Kidney (tissue), 14 donors: ENCODE measurements around the gene PRKD2. TPM values are rescaled to one million over a fixed set of nuclear protein-coding genes. Genes with fewer than 3 reads are reported as not detected.

Experiments used
- DNase-seq, 5 donors: peaks; one replicate each; pipeline ENCODE4 v3.0.0-alpha.2; 2013 to 2020
- FAIRE-seq: peaks from 2 replicates; lab custom pipeline; 2012; peaks lifted over from hg19 to GRCh38; lab: Jason Lieb, UNC
- H3K27ac ChIP-seq, 2 donors: one replicate each; pipeline ENCODE4 v1.7.0; 2013; ENCODE audit warnings: low read depth in 2 of 2, low read length in 2 of 2, inconsistent platforms in 1 of 2
- H3K27me3 ChIP-seq: one replicate; pipeline ENCODE4 v1.7.1; 2013; ENCODE audit warnings: low read length, inconsistent platforms; ENCODE audit not compliant: control insufficient read depth, insufficient read depth
- H3K36me3 ChIP-seq, 3 donors: one replicate each; pipeline versions ENCODE4 v1.7.0 to v1.7.1; 2013; ENCODE audit warnings: low read length in 3 of 3, control low read depth in 1 of 3, inconsistent platforms in 1 of 3; ENCODE audit not compliant: insufficient read depth in 3 of 3, control insufficient read depth in 2 of 3
- H3K4me1 ChIP-seq, 3 donors: one replicate each; pipeline versions ENCODE4 v1.7.0 to v1.7.1; 2013; ENCODE audit warnings: low read length in 3 of 3, inconsistent platforms in 1 of 3, low read depth in 1 of 3; ENCODE audit not compliant: control insufficient read depth in 2 of 3, insufficient read depth in 2 of 3
- H3K4me3 ChIP-seq, 3 donors: one replicate each; pipeline versions ENCODE4 v1.7.0 to v1.8.1; 2013; ENCODE audit warnings: low read length in 3 of 3, control low read depth in 1 of 3, inconsistent platforms in 1 of 3
- H3K9ac ChIP-seq, 3 donors: one replicate each; pipeline versions ENCODE4 v1.7.0 to v1.7.1; 2013; ENCODE audit warnings: low read length in 3 of 3, control low read depth in 1 of 3, inconsistent platforms in 1 of 3
- H3K9me3 ChIP-seq, 3 donors: one replicate each; pipeline versions ENCODE4 v1.7.0 to v1.7.1; 2013; ENCODE audit warnings: low read length in 3 of 3, control low read depth in 1 of 3, inconsistent platforms in 1 of 3; ENCODE audit not compliant: control insufficient read depth in 2 of 3, insufficient read depth in 1 of 3
- CTCF ChIP-seq: IDR thresholded peaks from 3 replicates; pipeline ENCODE4 v1.5.1; 2012; ENCODE audit warnings: mild to moderate bottlenecking, moderate library complexity, borderline replicate concordance; ENCODE audit not compliant: insufficient read depth; ENCODE audit errors: extremely low read depth
- intact Hi-C: fragments of 100-400 bp; cut with DNase I; formaldehyde crosslinking; loops from one replicate; pipeline ENCODE4 v1.11.1; 2022
- polyA plus RNA-seq: library from polyadenylated mRNA; stranded (reverse); fragments of 350-450 nt; fragmentation: Illumina TruSeq; extraction: RNeasy Lipid Tissue Mini Kit (QIAGEN cat#74804); gene quantifications from one replicate; pipeline ENCODE4 v1.2.3, GENCODE V29; 2014; ENCODE audit warnings: low read depth, low replicate concordance; ENCODE audit not compliant: insufficient read depth
- total RNA-seq: library from RNA; stranded (reverse); fragmentation: NEBNext Ultra II Directional; extraction: Animal tissue kit (Norgen Biotek cat#: 25700); gene quantifications from one replicate; pipeline ENCODE4 v1.2.1, GENCODE V29; 2021
- donor health status: control.
- donor health status: control.
- donor health status: control.
- donor health status: control.
- donor health status: control.
- donor health status: DM: yes; HTN: yes; CAD: no.
- donor health status: Normal renal cell carcinoma (clear cell type).

PRKD2 gene
- total and polyA plus RNA-seq, 2 donors from 2014 or later, result 26.7 to 69.8 TPM

GRCh38 chr19:46670813-46671212, 46.1 kb downstream of the PRKD2 start:
- Histone ChIP-seq H3K4me1 (no peaks in the 10 kb centered on the region), H3K9ac (no peak overlapping the region), H3K36me3 (peaks cover 0 to 5% (median 2%) of the 10 kb centered on the region in 3 donors), H3K27me3 (no peaks in the 10 kb centered on the region), H3K27ac (no peak overlapping the region), H3K9me3 (no peaks in the 10 kb centered on the region), H3K4me3 (no peak overlapping the region)
- no peak for DNase-seq
- no peak for FAIRE-seq
- no peak for TF ChIP-seq CTCF
- intact Hi-C loops, result no loop called here

GRCh38 chr19:46668662-46669061, 48.3 kb downstream of the PRKD2 start:
- FAIRE-seq, result no peak
- Histone ChIP-seq H3K9ac (no peak overlapping the region), H3K27me3 (no peaks in the 10 kb centered on the region), H3K4me3 (no peak overlapping the region), H3K27ac (no peak overlapping the region), H3K9me3 (no peaks in the 10 kb centered on the region), H3K4me1 (no peaks in the 10 kb centered on the region), H3K36me3 (no peaks in the 10 kb centered on the region)
- DNase-seq, result no peak
- intact Hi-C loops, result no loop called here
- no peak for TF ChIP-seq CTCF

DNA sequence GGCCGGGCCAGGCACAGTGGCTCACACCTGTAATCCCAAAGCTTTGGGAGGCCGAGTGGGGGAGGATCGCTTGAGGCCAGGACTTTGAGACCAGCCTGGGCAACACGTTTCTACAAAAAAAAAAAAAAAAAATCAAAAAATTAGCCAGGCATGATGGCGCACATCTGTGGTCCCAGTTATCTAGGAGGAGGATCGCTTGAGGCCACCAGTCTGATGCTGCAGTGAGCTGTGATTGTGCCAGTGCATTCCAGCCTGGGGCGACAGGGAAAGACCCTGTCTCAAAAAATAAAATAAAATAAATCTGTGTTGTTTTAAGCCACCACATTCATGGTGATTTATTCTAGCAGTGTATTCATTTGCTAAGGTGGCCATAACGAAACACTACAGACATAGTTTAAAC, 51.8 kb downstream of the PRKD2 start:
- no peak for FAIRE-seq
- intact Hi-C loops, result no loop called here

More for the DNA sequence above, 51.8 kb downstream of the PRKD2 start:
- no peak for DNase-seq
- TF ChIP-seq CTCF, result no peak
- H3K9ac ChIP-seq, result no peak overlapping the region
- no peaks in the 10 kb centered on the region for H3K9me3 ChIP-seq
- no peak overlapping the region for H3K27ac ChIP-seq
- H3K4me1 ChIP-seq, result peaks cover 0 to 5% (median 0%) of the 10 kb centered on the region in 3 donors
- H3K36me3 ChIP-seq, result no peaks in the 10 kb centered on the region
- H3K4me3 ChIP-seq, result no peak overlapping the region
- no peaks in the 10 kb centered on the region for H3K27me3 ChIP-seq
